SK-N-SH (cell line): ENCODE measurements around the gene LOX. TPM values are rescaled to one million over a fixed set of nuclear protein-coding genes. Genes with fewer than 3 reads are reported as not detected.

Source experiments
- CTCF ChIA-PET: fragments of 300-600, 350-600 bp; formaldehyde crosslinking; extraction: SDS; loops from one replicate; lab custom pipeline; 2021; lab: Yijun Ruan, JAX
- POLR2A ChIA-PET: fragments of 350-600 bp; sonication (Branson Sonifier 250); formaldehyde crosslinking; extraction: SDS; loops from one replicate; lab custom pipeline; 2020; ENCODE audit warnings: antibody characterized with exemption, inconsistent platforms; lab: Yijun Ruan, JAX
- DNase-seq: peaks from one replicate; pipeline ENCODE4 v3.0.0; 2012
- H2AFZ ChIP-seq: fragments of 200-600 bp; sonication (generic); 2 replicates; pipeline ENCODE4 v1.8.1; 2016; ENCODE audit warnings: antibody characterized with exemption, mild to moderate bottlenecking, low read depth
- H3F3A ChIP-seq: fragments of 200-600 bp; sonication (generic); replicated peaks from 2 replicates; pipeline ENCODE3; 2016; ENCODE audit warnings: antibody characterized with exemption, mild to moderate bottlenecking; ENCODE audit not compliant: insufficient read depth
- H3K27ac ChIP-seq, 2 experiments: fragments of 200-500 bp in 1 of 2; fragments of 200-600 bp in 1 of 2; sonication (Bioruptor generic) in 1 of 2; sonication (generic), shearing (Covaris generic) in 1 of 2; 2 replicates each; pipeline versions ENCODE4 v1.5.1 to v1.6.1; 2014 to 2016; ENCODE audit warnings: low read depth in 2 of 2, inconsistent platforms in 1 of 2, low read length in 1 of 2, mild to moderate bottlenecking in 1 of 2, mixed read lengths in 1 of 2
- H3K27me3 ChIP-seq: fragments of 200-600 bp; sonication (generic), shearing (Covaris generic); 2 replicates; pipeline ENCODE4 v1.6.1; 2016; ENCODE audit warnings: mixed run types; ENCODE audit not compliant: insufficient read depth
- H3K36me3 ChIP-seq, 2 experiments: fragments of 200-500 bp in 1 of 2; fragments of 200-600 bp in 1 of 2; sonication (Bioruptor generic) in 1 of 2; sonication (generic) in 1 of 2; replicated peaks in 1 of 2; 2 replicates each; pipeline versions ENCODE3 to v1.5.1; 2014 to 2016; ENCODE audit warnings: low read length in 1 of 2, mild to moderate bottlenecking in 1 of 2; ENCODE audit not compliant: insufficient read depth in 2 of 2, control insufficient read depth in 1 of 2
- H3K4me1 ChIP-seq, 2 experiments: fragments of 200-500 bp in 1 of 2; fragments of 200-600 bp in 1 of 2; sonication (Bioruptor generic) in 1 of 2; sonication (generic), shearing (Covaris generic) in 1 of 2; 2 replicates each; pipeline versions ENCODE4 v1.5.1 to v1.6.1; 2014 to 2016; ENCODE audit warnings: low read depth in 1 of 2, low read length in 1 of 2, mixed run types in 1 of 2; ENCODE audit not compliant: insufficient read depth in 2 of 2, control insufficient read depth in 1 of 2
- H3K4me2 ChIP-seq: fragments of 200-600 bp; sonication (generic), shearing (Covaris generic); 2 replicates; pipeline ENCODE4 v1.6.1; 2017; ENCODE audit warnings: mixed run types
- H3K4me3 ChIP-seq, 2 experiments: fragments of 200-500 bp in 1 of 2; fragments of 200-600 bp in 1 of 2; sonication (Bioruptor generic) in 1 of 2; sonication (generic), shearing (Covaris generic) in 1 of 2; 2 replicates each; pipeline versions ENCODE4 v1.5.1 to v1.8.1; 2014 to 2016; ENCODE audit warnings: low read depth in 2 of 2, inconsistent platforms in 1 of 2, low read length in 1 of 2, mild to moderate bottlenecking in 1 of 2, mixed read lengths in 1 of 2, moderate library complexity in 1 of 2
- H3K79me2 ChIP-seq: fragments of 200-600 bp; sonication (generic); 2 replicates; pipeline ENCODE4 v1.8.1; 2017; ENCODE audit warnings: mild to moderate bottlenecking; ENCODE audit not compliant: insufficient read depth
- H3K9ac ChIP-seq: fragments of 200-600 bp; sonication (generic); 2 replicates; pipeline ENCODE4 v1.6.1; 2017; ENCODE audit warnings: mixed run types
- H3K9me2 ChIP-seq: fragments of 200-600 bp; sonication (generic); 2 replicates; pipeline ENCODE4 v1.6.1; 2017; ENCODE audit warnings: mixed run types
- H3K9me3 ChIP-seq: fragments of 200-600 bp; sonication (generic); 2 replicates; pipeline ENCODE4 v1.6.1; 2017; ENCODE audit warnings: mixed run types, mild to moderate bottlenecking, moderate library complexity
- H4K20me1 ChIP-seq: fragments of 200-600 bp; sonication (generic); 2 replicates; pipeline ENCODE4 v1.6.1; 2017; ENCODE audit warnings: mild to moderate bottlenecking, mixed run types; ENCODE audit not compliant: insufficient read depth
- CHD2 ChIP-seq: fragments of 150-350 bp; IDR thresholded peaks from 2 replicates; pipeline ENCODE4 v1.6.1; 2018; ENCODE audit warnings: low read length; ENCODE audit not compliant: partially characterized antibody
- EP300 ChIP-seq, 2 experiments: IDR thresholded peaks; 2 replicates each; pipeline versions ENCODE4 v1.4.0 to v1.6.1; 2012; ENCODE audit warnings: borderline replicate concordance in 1 of 2, low read depth in 1 of 2, low read length in 1 of 2
- EZH2phosphoT487 ChIP-seq: fragments of 200-600 bp; sonication (generic); IDR thresholded peaks from 2 replicates; pipeline ENCODE4 v1.6.1; 2017; ENCODE audit warnings: low read depth, mixed run types, mild to moderate bottlenecking, antibody characterized with exemption, moderate library complexity, borderline replicate concordance
- GATA2 ChIP-seq: sonication (generic); formaldehyde crosslinking; IDR thresholded peaks from 2 replicates; pipeline ENCODE4 v1.5.0; 2020; ENCODE audit warnings: mild to moderate bottlenecking, missing genetic modification reagents
- MAX ChIP-seq: IDR thresholded peaks from 2 replicates; pipeline ENCODE4 v1.4.0; 2012; ENCODE audit warnings: low read depth
- MEF2A ChIP-seq: IDR thresholded peaks from 2 replicates; pipeline ENCODE4 v1.4.0; 2012; ENCODE audit warnings: low read depth, borderline replicate concordance
- NFIC ChIP-seq: IDR thresholded peaks from 2 replicates; pipeline ENCODE4 v1.4.0; 2012; ENCODE audit warnings: borderline replicate concordance
- POLR2AphosphoS5 ChIP-seq: IDR thresholded peaks from 2 replicates; pipeline ENCODE4 v1.6.1; 2012; ENCODE audit warnings: low read depth, low read length
- REST ChIP-seq: IDR thresholded peaks from 2 replicates; pipeline ENCODE4 v1.6.1; 2012; ENCODE audit warnings: mild to moderate bottlenecking, low read depth, low read length, moderate library complexity
- SIN3A ChIP-seq: IDR thresholded peaks from 2 replicates; pipeline ENCODE4 v1.6.1; 2012; ENCODE audit warnings: low read depth, mild to moderate bottlenecking, low read length, moderate library complexity, borderline replicate concordance
- YY1 ChIP-seq: IDR thresholded peaks from 2 replicates; pipeline ENCODE4 v1.4.0; 2012; ENCODE audit warnings: low read depth, mild to moderate bottlenecking
- ZBTB33 ChIP-seq: IDR thresholded peaks from 2 replicates; pipeline ENCODE4 v1.4.0; 2012; ENCODE audit warnings: low read depth, borderline replicate concordance
- WGBS: methylation state at CpG from one replicate; pipeline ENCODE4 v1.1.6; 2017; ENCODE audit warnings: low lambda C conversion rate; 5-methylcytosine and 5-hydroxymethylcytosine counted together
- polyA plus RNA-seq, 3 experiments: library from polyadenylated mRNA; depleted of rRNA; stranded (reverse); fragments of >200 nt; gene quantifications; 2 replicates each; pipeline ENCODE4 v1.2.3, GENCODE V29; 2012

The LOX gene
- 36.3 and 50.4 TPM in 2 replicates for polyA plus RNA-seq (2012; rRNA removed)
- 30.8 and 41.6 TPM in 2 replicates for polyA plus RNA-seq (2012; cell fraction: cytosol; rRNA removed)
- 105 and 108 TPM in 2 replicates for polyA plus RNA-seq (2012; cell fraction: nucleus; rRNA removed)

DNA sequence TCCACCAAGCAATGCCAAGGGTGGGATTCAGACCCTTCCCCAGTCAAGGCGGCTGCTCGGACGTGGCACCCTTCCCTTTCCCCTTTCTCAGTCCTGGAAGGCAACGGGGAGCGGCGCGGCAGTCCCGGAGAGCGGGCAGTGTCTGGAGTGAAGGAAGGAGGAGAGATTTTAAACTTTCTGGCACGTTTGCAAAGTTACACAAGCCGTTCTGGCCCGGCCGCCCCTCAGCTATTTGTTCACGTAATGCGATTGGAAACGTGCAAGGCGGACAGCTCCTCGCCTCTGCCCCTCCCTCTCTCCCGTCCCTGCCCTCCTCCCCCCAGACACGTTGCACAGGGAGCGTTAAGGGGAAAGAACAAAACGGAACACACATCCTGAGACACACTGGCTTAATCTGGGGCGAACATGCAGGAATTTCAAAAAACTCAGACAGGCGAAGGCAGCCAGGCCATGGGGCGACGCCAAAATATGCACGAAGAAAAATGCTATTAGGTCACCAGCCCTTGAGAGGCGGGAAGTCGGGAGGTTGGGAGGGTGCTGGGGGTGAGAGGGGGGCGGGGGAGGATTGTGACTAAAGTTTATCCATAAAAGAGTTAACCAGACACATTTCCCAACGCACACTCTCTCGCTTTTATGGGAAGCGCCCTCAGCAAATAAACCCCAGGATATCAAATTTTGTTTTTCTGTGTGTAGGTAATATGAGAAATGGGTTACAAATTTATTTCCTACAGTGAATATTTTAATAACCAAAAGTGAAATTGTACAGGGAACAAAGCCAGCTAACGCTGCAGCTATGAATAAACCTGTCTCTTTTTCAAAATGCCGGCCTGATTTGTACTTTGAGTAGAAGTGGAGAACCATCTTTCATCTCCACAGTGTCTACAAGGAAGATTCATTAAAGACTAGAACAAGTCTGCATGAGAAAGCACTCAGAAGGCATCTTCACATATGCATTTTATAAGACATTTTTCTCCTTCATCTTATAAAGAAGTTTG, at the start of gene LOX:
Gene LOX, minus strand, starts transcription at position 144 of the 995 bp plus-strand sequence. CDS start 274 bp downstream, outside the sequence.
- Histone ChIP-seq H3K4me2 (peak within 1 kb of the TSS; percentile 88), H3K4me1 (peaks cover 14% of the 10 kb centered on the region in 2 experiments; a peak in 3 of 4 replicates), H4K20me1 (no peaks in the 10 kb centered on the region), H3K9me2 (no peaks in the 10 kb centered on the region), H3K9ac (peak within 1 kb of the TSS; percentile 91), H3K27ac (peak within 1 kb of the TSS; percentile 39 to 83; a peak in 3 of 4 replicates), H2AFZ (peak within 1 kb of the TSS; percentile 83), H3K9me3 (no peaks in the 10 kb centered on the region), H3K27me3 (no peaks in the 10 kb centered on the region), H3K36me3 (peaks cover 3 to 17% of the 10 kb centered on the region in 2 experiments), H3F3A (peaks cover 5% of the 10 kb centered on the region), H3K4me3 (peak within 1 kb of the TSS; percentile 71 to 85), H3K79me2 (peaks cover 42% of the 10 kb centered on the region)
- DNase-seq, result peak; percentile 54
- ChIA-PET CTCF (interaction anchor here (1.0 to 3.7 kb wide), 8 partner anchors 14 to 117 kb away, joined by 3 to 25 read pairs (median 4); partner anchors contain the start of gene SRFBP1), POLR2A (interaction anchor here (1.0 kb wide), 1 partner anchor 117 kb away, joined by 4 read pairs; the partner anchor contains the start of gene SRFBP1)
- 31% methylated on average over 33 of the region's 35 CpGs for WGBS
- TF ChIP-seq SIN3A, result peak; percentile 54; the same call in 1 of the 2 replicates
- peak; percentile 90 for TF ChIP-seq MAX
- TF ChIP-seq NFIC, result no peak
- TF ChIP-seq REST, result peak; percentile 84; the same call in 1 of the 2 replicates
- TF ChIP-seq CHD2, result peak; percentile 9
- peak; percentile 17; the same call in 1 of the 2 replicates for TF ChIP-seq POLR2AphosphoS5
- TF ChIP-seq EP300 (IDR thresholded peaks at IDR 0.05; ENCODE audit: borderline replicate concordance in 1 of 2, low read depth in 1 of 2, low read length in 1 of 2), result no peak

GRCh38 chr5:122126756-122127321, 48.8 kb upstream of the LOX start:
- H3K27me3 ChIP-seq, result no peaks in the 10 kb centered on the region
- no peak overlapping the region for H3K4me3 ChIP-seq
- no peaks in the 10 kb centered on the region for H3K79me2 ChIP-seq
- TF ChIP-seq ZBTB33, result no peak
- TF ChIP-seq GATA2, result no peak
- no peak for TF ChIP-seq EZH2phosphoT487
- no peak for TF ChIP-seq YY1
- TF ChIP-seq MEF2A, result no peak
- no peaks in the 10 kb centered on the region for H3K36me3 ChIP-seq
- H3K4me2 ChIP-seq, result no peak overlapping the region
- no peaks in the 10 kb centered on the region for H3K9me3 ChIP-seq
- H3K4me1 ChIP-seq, result peaks cover 0 to 2% of the 10 kb centered on the region in 2 experiments; a peak in 1 of 4 replicates
- no peak for DNase-seq
- ChIA-PET POLR2A (no interaction called here), CTCF (interaction anchor here (0.6 to 1.4 kb wide), 3 partner anchors 16 to 51 kb away, joined by 3 to 7 read pairs (median 4); no protein-coding TSS in a partner anchor)
- no peaks in the 10 kb centered on the region for H3K9me2 ChIP-seq
- no peaks in the 10 kb centered on the region for H4K20me1 ChIP-seq
- peak overlapping the region in 1 of 2 experiments; percentile 43; a peak in 2 of 4 replicates for H3K27ac ChIP-seq
- H3F3A ChIP-seq, result peaks cover 4% of the 10 kb centered on the region
- WGBS, result 92% methylated on average over 10 of the region's 10 CpGs
- no peak overlapping the region for H2AFZ ChIP-seq
- no peak overlapping the region for H3K9ac ChIP-seq
